Glutamatergic neuron (in vitro differentiated cells): Measurements from ENCODE around the gene VMP1. TPM values are rescaled to one million over a fixed set of nuclear protein-coding genes. Genes with fewer than 3 reads are reported as not detected.
"Not testable (repeated sequence)": the region's sequence is repeated elsewhere in the genome, so short reads cannot be mapped to it uniquely, and the experiment has no call there.

ENCODE experiments used
- DNase-seq: peaks from one replicate; pipeline ENCODE4 v3.0.0; 2022
- H3K27ac Mint-ChIP-seq: one replicate; pipeline ENCODE4 v1.8.0; 2020; ENCODE audit warnings: mild to moderate bottlenecking, mixed read lengths, inconsistent platforms; ENCODE audit not compliant: unreplicated experiment
- H3K27me3 Mint-ChIP-seq: one replicate; pipeline ENCODE4 v1.8.0; 2020; ENCODE audit warnings: mild to moderate bottlenecking, moderate library complexity, mixed read lengths, inconsistent platforms; ENCODE audit not compliant: unreplicated experiment
- H3K36me3 Mint-ChIP-seq: one replicate; pipeline ENCODE4 v1.8.0; 2020; ENCODE audit warnings: mild to moderate bottlenecking, mixed read lengths, inconsistent platforms; ENCODE audit not compliant: unreplicated experiment
- H3K4me1 Mint-ChIP-seq: one replicate; pipeline ENCODE4 v1.8.0; 2020; ENCODE audit warnings: mild to moderate bottlenecking, low read depth, mixed read lengths, inconsistent platforms; ENCODE audit not compliant: unreplicated experiment
- H3K4me3 Mint-ChIP-seq: one replicate; pipeline ENCODE4 v1.8.0; 2020; ENCODE audit warnings: mild to moderate bottlenecking, mixed read lengths, inconsistent platforms; ENCODE audit not compliant: unreplicated experiment
- H3K9me3 Mint-ChIP-seq: one replicate; pipeline ENCODE4 v1.8.0; 2020; ENCODE audit warnings: mild to moderate bottlenecking, moderate library complexity, mixed read lengths, inconsistent platforms; ENCODE audit not compliant: unreplicated experiment
- CTCF ChIP-seq: fragments of 200-600 bp; sonication (generic); IDR thresholded peaks from one replicate; pipeline ENCODE4 v1.5.0; 2021; ENCODE audit not compliant: partially characterized antibody, unreplicated experiment
- total RNA-seq: library from RNA; stranded (reverse); fragmentation: NEBNext Ultra II Directional; extraction: Animal tissue kit (Norgen Biotek cat#: 25700); gene quantifications from one replicate; pipeline ENCODE4 v1.2.1, GENCODE V29; 2021; ENCODE audit not compliant: unreplicated experiment

VMP1 gene
- total RNA-seq, 1 donor from 2014 or later = 64.1 TPM

DNA sequence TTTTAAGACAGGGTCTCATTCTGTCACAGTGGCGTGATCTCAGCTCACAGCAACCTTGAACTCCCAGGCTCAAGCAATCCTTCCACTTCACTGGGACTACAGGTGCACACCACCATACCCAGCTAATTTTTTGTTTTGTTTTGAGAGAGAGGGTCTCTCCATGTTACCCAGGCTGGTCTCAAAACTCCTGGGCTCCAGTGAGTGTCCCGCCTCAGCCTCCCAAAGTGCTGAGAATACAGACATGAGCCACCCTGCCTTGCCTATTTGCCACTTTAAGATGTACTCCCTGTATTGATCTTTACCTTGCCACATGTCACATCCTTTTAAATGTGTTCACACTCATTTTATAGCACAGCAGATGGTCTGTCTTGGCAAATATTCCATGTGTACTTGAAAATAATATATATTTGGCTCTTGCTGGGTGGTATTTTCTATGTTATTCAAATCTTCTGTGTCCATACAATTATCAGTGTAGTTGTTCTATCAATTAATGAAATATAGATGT is 50.5 kb downstream of the VMP1 start:
- TF ChIP-seq CTCF = no peak
- Mint-ChIP-seq H3K4me3 (no peak overlapping the region), H3K27ac (no peak overlapping the region), H3K36me3 (peaks cover 5% of the 10 kb centered on the region), H3K27me3 (no peaks in the 10 kb centered on the region), H3K9me3 (no peaks in the 10 kb centered on the region), H3K4me1 (no peaks in the 10 kb centered on the region)
- DNase-seq = no peak

- not testable (repeated sequence) for DNase-seq, H3K4me1 Mint-ChIP-seq, H3K4me3 Mint-ChIP-seq, H3K27me3 Mint-ChIP-seq, H3K9me3 Mint-ChIP-seq, H3K36me3 Mint-ChIP-seq, H3K27ac Mint-ChIP-seq
Observed at GRCh38 chr17:59758998-59759651, 51.7 kb downstream of the VMP1 start.

- Mint-ChIP-seq H3K36me3 (peaks cover 5% of the 10 kb centered on the region), H3K4me3 (no peak overlapping the region), H3K9me3 (no peaks in the 10 kb centered on the region), H3K27ac (no peak overlapping the region), H3K4me1 (no peaks in the 10 kb centered on the region), H3K27me3 (no peaks in the 10 kb centered on the region)
- TF ChIP-seq CTCF = no peak
- no peak for DNase-seq
Observed at GRCh38 chr17:59760160-59760559, 52.7 kb downstream of the VMP1 start.

- no peak for DNase-seq
- Mint-ChIP-seq H3K27me3 (no peaks in the 10 kb centered on the region), H3K36me3 (peaks cover 5% of the 10 kb centered on the region), H3K9me3 (no peaks in the 10 kb centered on the region), H3K4me1 (no peaks in the 10 kb centered on the region), H3K27ac (no peak overlapping the region), H3K4me3 (no peak overlapping the region)
- no peak for TF ChIP-seq CTCF
Observed at GRCh38 chr17:59761385-59762048, 54.1 kb downstream of the VMP1 start.

DNA sequence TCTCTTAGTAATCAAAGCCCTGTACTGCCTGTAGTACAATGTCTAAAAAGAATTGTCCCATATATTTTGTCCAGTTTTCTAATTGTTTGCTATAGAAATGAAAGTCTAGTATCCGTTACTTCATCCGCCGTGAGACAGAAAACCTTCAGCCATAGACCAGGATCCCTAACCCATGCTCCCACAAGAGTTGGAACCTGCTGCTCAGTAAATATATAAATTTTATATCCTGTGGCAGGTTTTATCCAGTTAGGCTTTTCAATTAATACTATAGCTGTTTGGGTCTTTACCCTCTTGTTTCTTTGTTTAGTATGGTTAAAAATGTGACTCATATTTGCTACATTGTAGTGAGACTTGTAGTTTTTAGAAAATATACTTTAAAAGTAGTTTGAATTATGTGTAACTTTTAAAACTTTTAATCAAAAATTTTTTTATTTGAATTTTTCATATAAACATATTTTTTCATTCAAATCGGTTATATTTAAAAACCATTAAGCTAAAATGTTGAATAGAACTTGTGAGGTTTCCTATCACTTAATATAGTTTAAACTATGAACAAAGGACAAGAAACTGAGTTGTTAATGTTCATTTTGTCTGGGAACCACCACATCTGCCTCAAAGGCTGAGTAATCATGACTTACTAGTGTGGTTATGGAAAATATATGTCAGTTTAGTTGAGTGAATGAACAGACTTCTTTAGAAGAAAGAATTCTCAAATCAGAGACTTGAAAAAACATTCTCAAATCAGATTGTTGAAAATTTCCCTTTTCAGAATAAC is 54.8 kb downstream of the VMP1 start:
- Mint-ChIP-seq H3K27ac (no peak overlapping the region), H3K9me3 (no peaks in the 10 kb centered on the region)

More for the DNA sequence above, 54.8 kb downstream of the VMP1 start:
- DNase-seq = no peak
- Mint-ChIP-seq H3K27me3 (no peaks in the 10 kb centered on the region), H3K4me3 (no peak overlapping the region), H3K36me3 (peaks cover 5% of the 10 kb centered on the region), H3K4me1 (no peaks in the 10 kb centered on the region)
- no peak for TF ChIP-seq CTCF
